CD8-positive, alpha-beta memory T cell (primary cell): ENCODE data around the gene RAX2. TPM values are rescaled to one million over a fixed set of nuclear protein-coding genes. Genes with fewer than 3 reads are reported as not detected.

ENCODE experiments used
- CTCF ChIA-PET: fragments of 350-600 bp; sonication (Branson Sonifier 250); formaldehyde crosslinking; loops from one replicate; lab custom pipeline; 2021; ENCODE audit warnings: antibody characterized with exemption; lab: Charles Lee
- POLR2A ChIA-PET: fragments of 350-600 bp; sonication (Branson Sonifier 250); formaldehyde crosslinking; loops from one replicate; lab custom pipeline; 2021; ENCODE audit warnings: antibody characterized with exemption; lab: Charles Lee
- DNase-seq, 5 donors: peaks; one replicate each; pipeline versions ENCODE4 v3.0.0 to v3.0.0-alpha.2; 2020 to 2022; ENCODE audit warnings: mixed read lengths in 1 of 5
- H3K27ac ChIP-seq: one replicate; pipeline ENCODE4 v1.7.0; 2013; ENCODE audit warnings: low read depth, mild to moderate bottlenecking, low read length, moderate library complexity
- H3K27me3 ChIP-seq: 2 replicates; pipeline ENCODE4 v1.7.0; 2013; ENCODE audit warnings: low read length, mild to moderate bottlenecking; ENCODE audit not compliant: insufficient read depth, poor library complexity, severe bottlenecking
- H3K36me3 ChIP-seq: 2 replicates; pipeline ENCODE4 v1.7.0; 2013; ENCODE audit warnings: mild to moderate bottlenecking, low read length, moderate library complexity; ENCODE audit not compliant: insufficient read depth
- H3K4me1 ChIP-seq: 2 replicates; pipeline ENCODE4 v1.7.0; 2013; ENCODE audit warnings: mild to moderate bottlenecking, low read length, moderate library complexity; ENCODE audit not compliant: insufficient read depth
- H3K4me3 ChIP-seq: 2 replicates; pipeline ENCODE4 v1.7.0; 2013; ENCODE audit warnings: mild to moderate bottlenecking, low read length
- H3K9me3 ChIP-seq: 2 replicates; pipeline ENCODE4 v1.7.0; 2013; ENCODE audit warnings: mild to moderate bottlenecking, low read length
- H3K27ac Mint-ChIP-seq, 8 donors: one replicate each; pipeline ENCODE4 v1.8.0; 2020 to 2021; ENCODE audit warnings: mixed read lengths in 8 of 8, mild to moderate bottlenecking in 6 of 8, inconsistent platforms in 3 of 8, moderate library complexity in 3 of 8
- H3K27me3 Mint-ChIP-seq, 2 donors: one replicate each; pipeline ENCODE4 v1.8.0; 2020 to 2021; ENCODE audit warnings: mixed read lengths in 2 of 2, mild to moderate bottlenecking in 1 of 2, moderate library complexity in 1 of 2
- H3K36me3 Mint-ChIP-seq, 3 donors: one replicate each; pipeline ENCODE4 v1.8.0; 2020 to 2021; ENCODE audit warnings: mixed read lengths in 3 of 3, inconsistent platforms in 1 of 3, mild to moderate bottlenecking in 1 of 3
- H3K4me1 Mint-ChIP-seq, 3 donors: one replicate each; pipeline ENCODE4 v1.8.0; 2020 to 2021; ENCODE audit warnings: mixed read lengths in 3 of 3, inconsistent platforms in 1 of 3, mild to moderate bottlenecking in 1 of 3
- H3K4me3 Mint-ChIP-seq, 7 donors: one replicate each; pipeline ENCODE4 v1.8.0; 2020 to 2021; ENCODE audit warnings: mixed read lengths in 7 of 7, mild to moderate bottlenecking in 6 of 7, moderate library complexity in 4 of 7, inconsistent platforms in 2 of 7
- H3K9me3 Mint-ChIP-seq, 5 donors: one replicate each; pipeline ENCODE4 v1.8.0; 2020 to 2022; ENCODE audit warnings: mixed read lengths in 5 of 5, mild to moderate bottlenecking in 3 of 5, moderate library complexity in 2 of 5, inconsistent platforms in 1 of 5
- polyA plus RNA-seq: library from polyadenylated mRNA; unstranded; fragments of 300-500 nt; fragmentation: Illumina TruSeq; gene quantifications from one replicate; pipeline ENCODE4 v1.2.3, GENCODE V29; 2021
- total RNA-seq, 2 experiments: library from RNA; stranded (reverse); gene quantifications; one replicate each; pipeline ENCODE4 v1.2.3, GENCODE V29; 2021

Gene RAX2
- total and polyA plus RNA-seq, 3 experiments from 2014 or later = not detected

DNA sequence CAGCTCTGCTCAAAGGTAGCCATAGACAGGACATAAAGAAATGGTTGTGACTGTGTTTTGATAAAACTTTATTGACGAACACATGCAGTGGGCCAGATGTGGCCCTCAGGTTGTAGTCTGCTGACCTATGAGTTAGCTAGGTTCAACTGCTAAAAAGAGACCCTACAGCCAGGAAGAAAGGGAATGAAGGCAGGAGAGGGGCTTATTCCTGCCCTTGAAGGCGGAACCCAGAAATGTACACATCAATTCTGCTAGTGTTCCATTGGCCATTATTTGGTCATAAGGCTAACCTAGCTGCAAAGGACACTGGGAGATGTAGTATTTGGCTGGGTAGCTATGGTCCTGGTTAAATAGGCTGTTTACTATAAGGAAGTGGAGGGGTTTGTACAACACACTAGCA is 28.5 kb downstream of the RAX2 start:
- Mint-ChIP-seq H3K36me3 (peaks cover 0 to 2% (median 0%) of the 10 kb centered on the region in 3 donors), H3K27ac (no peak overlapping the region), H3K9me3 (no peaks in the 10 kb centered on the region), H3K4me1 (peaks cover 5 to 12% (median 10%) of the 10 kb centered on the region in 3 donors), H3K4me3 (no peak overlapping the region), H3K27me3 (no peaks in the 10 kb centered on the region)
- Histone ChIP-seq H3K4me1 (peaks cover 12% of the 10 kb centered on the region), H3K27ac (no peak overlapping the region), H3K9me3 (no peaks in the 10 kb centered on the region), H3K4me3 (no peak overlapping the region), H3K27me3 (no peaks in the 10 kb centered on the region), H3K36me3 (no peaks in the 10 kb centered on the region)
- no peak for DNase-seq
- ChIA-PET POLR2A (interaction anchor here (0.5 kb wide), 1 partner anchor 639 kb away, joined by 4 read pairs; no protein-coding TSS in a partner anchor), CTCF (no interaction called here)

DNA sequence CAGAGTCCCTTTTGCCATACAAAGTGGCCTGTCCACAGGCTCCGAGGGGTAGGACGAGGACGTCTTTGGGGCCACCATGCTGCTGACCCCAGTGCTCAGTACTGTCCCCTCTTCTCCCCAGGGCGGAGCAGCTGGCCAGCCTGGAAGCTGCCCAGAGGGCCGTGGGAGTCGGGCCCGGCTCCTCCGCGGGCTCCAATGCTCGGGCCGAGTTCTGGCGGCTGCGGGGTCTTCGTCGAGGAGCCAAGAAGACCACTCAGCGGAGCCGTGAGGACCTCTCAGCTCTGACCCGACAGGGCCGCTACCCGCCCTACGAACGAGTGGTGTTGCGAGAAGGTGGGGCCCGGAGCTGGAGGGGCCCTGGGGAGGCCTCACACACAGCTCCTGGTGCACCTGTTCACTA is 31.6 kb downstream of the RAX2 start:
- CTCF ChIA-PET = no interaction called here
- peaks cover 3 to 16% (median 6%) of the 10 kb centered on the region in 3 donors for H3K36me3 Mint-ChIP-seq
- H3K9me3 Mint-ChIP-seq = no peaks in the 10 kb centered on the region
- H3K27ac Mint-ChIP-seq = no peak overlapping the region
- no peak overlapping the region for H3K27ac ChIP-seq
- peaks cover 12% of the 10 kb centered on the region for H3K4me1 ChIP-seq
- DNase-seq = no peak
- peaks cover 5 to 23% (median 14%) of the 10 kb centered on the region in 3 donors for H3K4me1 Mint-ChIP-seq
- H3K36me3 ChIP-seq = no peaks in the 10 kb centered on the region
- no peak overlapping the region for H3K4me3 Mint-ChIP-seq
- H3K27me3 Mint-ChIP-seq = no peaks in the 10 kb centered on the region
- H3K9me3 ChIP-seq = no peaks in the 10 kb centered on the region
- POLR2A ChIA-PET = no interaction called here
- H3K27me3 ChIP-seq = no peaks in the 10 kb centered on the region
- H3K4me3 ChIP-seq = no peak overlapping the region

DNA sequence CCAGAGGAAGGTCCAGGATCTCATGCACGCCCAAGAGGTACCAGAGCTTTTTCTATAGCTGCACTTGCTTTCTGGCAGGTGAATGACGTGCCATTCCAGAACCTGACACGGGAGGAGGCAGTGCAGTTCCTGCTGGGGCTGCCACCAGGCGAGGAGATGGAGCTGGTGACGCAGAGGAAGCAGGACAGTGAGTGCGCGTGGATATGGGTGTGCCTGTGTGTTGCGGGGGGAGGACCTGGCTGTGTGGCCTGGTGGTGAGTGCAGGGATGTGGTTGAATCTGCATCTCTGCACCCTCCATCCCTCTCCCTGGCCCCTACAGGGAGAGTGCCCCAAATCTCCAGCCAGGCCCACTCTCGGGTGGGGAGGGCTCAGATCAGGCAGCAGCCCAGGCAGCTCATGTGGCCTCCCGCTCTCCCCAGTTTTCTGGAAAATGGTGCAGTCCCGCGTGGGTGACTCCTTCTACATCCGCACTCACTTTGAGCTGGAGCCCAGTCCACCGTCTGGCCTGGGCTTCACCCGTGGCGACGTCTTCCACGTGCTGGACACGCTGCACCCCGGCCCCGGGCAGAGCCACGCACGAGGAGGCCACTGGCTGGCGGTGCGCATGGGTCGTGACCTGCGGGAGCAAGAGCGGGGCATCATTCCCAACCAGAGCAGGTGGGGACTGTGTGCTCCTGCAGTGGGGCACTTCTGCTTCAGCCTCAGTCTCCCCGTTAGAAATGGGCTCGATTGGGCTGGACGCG is 33.4 kb downstream of the RAX2 start:
- Mint-ChIP-seq H3K36me3 (peaks cover 3 to 19% (median 4%) of the 10 kb centered on the region in 3 donors), H3K27ac (peak overlapping the region in 2 of 8 donors; percentile 77 to 84), H3K4me3 (no peak overlapping the region), H3K4me1 (peaks cover 5 to 23% (median 14%) of the 10 kb centered on the region in 3 donors), H3K27me3 (no peaks in the 10 kb centered on the region), H3K9me3 (no peaks in the 10 kb centered on the region)
- no peaks in the 10 kb centered on the region for H3K27me3 ChIP-seq
- DNase-seq = no peak
- H3K27ac ChIP-seq = no peak overlapping the region
- H3K4me1 ChIP-seq = peaks cover 12% of the 10 kb centered on the region
- POLR2A ChIA-PET = no interaction called here
- CTCF ChIA-PET = no interaction called here
- H3K9me3 ChIP-seq = no peaks in the 10 kb centered on the region
- H3K36me3 ChIP-seq = no peaks in the 10 kb centered on the region
- no peak overlapping the region for H3K4me3 ChIP-seq

DNA sequence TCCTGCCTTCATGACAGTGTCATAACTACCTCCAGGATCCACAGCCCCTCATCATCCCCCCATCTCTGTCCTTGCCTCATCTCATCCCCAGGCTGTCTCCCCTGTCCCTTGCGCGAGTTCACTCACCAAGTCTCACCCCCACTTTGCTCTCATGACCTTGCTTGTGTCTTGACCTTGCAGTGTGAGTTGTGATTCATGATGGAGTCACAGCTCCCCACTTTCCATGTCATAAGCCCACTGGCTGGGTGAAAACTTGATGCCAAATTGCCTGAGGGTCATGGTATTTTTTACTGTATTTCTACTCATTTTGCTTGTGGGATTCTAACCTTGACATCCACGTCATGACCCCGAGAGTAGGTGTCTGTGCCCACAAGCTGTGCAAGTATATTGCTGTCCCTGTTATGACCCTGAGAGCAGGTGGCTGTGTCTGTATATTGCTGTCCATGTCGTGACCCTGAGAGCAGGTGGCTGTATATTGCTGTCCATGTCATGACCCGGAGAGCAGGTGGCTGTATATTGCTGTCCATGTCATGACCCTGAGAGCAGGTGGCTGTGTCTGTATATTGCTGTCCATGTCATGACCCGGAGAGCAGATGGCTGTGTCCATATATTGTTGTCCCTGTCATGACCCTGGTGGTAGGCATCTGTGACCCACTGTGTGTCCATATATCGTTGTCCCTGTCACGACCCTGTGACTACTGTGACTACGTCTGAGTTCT is 34.4 kb downstream of the RAX2 start:
- H3K4me3 Mint-ChIP-seq = peak overlapping the region in 1 of 7 donors; percentile 27
- Histone ChIP-seq H3K4me1 (peaks cover 12% of the 10 kb centered on the region), H3K36me3 (no peaks in the 10 kb centered on the region), H3K27me3 (no peaks in the 10 kb centered on the region), H3K9me3 (no peaks in the 10 kb centered on the region), H3K27ac (no peak overlapping the region), H3K4me3 (no peak overlapping the region)
- H3K27me3 Mint-ChIP-seq = no peaks in the 10 kb centered on the region
- ChIA-PET CTCF (no interaction called here), POLR2A (no interaction called here)
- no peaks in the 10 kb centered on the region for H3K9me3 Mint-ChIP-seq
- H3K4me1 Mint-ChIP-seq = peaks cover 5 to 23% (median 14%) of the 10 kb centered on the region in 3 donors
- DNase-seq = no peak
- peak overlapping the region in 3 of 8 donors; percentile 9 to 82 (median 50) for H3K27ac Mint-ChIP-seq
- H3K36me3 Mint-ChIP-seq = peaks cover 3 to 21% (median 4%) of the 10 kb centered on the region in 3 donors

DNA sequence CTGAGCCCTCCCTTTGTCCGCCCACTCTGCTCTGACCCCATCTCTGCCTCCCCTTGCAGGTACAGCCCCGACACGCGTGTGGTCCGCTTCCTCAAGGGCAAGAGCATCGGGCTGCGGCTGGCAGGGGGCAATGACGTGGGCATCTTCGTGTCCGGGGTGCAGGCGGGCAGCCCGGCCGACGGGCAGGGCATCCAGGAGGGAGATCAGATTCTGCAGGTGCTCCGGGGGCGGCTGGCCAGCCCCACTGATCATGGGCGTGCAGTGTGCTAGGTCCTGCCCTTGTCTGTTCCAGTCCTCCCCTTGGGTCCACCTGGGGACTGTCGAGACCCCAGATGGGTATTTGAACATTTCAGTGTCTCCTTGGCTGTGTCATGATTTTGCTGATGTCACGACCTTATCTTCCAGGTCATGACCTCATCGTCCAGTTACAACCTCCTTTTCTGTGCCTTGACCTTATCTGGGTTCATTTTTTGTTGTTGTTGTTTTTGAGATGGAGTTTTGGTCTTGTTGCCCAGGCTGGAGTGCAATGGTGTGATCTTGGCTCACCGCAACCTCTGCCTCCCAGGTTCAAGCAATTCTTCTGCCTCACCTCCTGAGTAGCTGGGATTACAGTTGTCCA is 35.8 kb downstream of the RAX2 start:
- H3K36me3 Mint-ChIP-seq = peaks cover 3 to 21% (median 4%) of the 10 kb centered on the region in 3 donors
- H3K4me1 Mint-ChIP-seq = peaks cover 5 to 23% (median 14%) of the 10 kb centered on the region in 3 donors
- Histone ChIP-seq H3K27me3 (no peaks in the 10 kb centered on the region), H3K27ac (no peak overlapping the region), H3K4me1 (peaks cover 12% of the 10 kb centered on the region), H3K36me3 (no peaks in the 10 kb centered on the region), H3K4me3 (no peak overlapping the region), H3K9me3 (no peaks in the 10 kb centered on the region)
- ChIA-PET CTCF (no interaction called here), POLR2A (no interaction called here)
- no peaks in the 10 kb centered on the region for H3K9me3 Mint-ChIP-seq
- H3K27me3 Mint-ChIP-seq = no peaks in the 10 kb centered on the region
- no peak for DNase-seq
- peak overlapping the region in 1 of 8 donors; percentile 4 for H3K27ac Mint-ChIP-seq
- H3K4me3 Mint-ChIP-seq = no peak overlapping the region

DNA sequence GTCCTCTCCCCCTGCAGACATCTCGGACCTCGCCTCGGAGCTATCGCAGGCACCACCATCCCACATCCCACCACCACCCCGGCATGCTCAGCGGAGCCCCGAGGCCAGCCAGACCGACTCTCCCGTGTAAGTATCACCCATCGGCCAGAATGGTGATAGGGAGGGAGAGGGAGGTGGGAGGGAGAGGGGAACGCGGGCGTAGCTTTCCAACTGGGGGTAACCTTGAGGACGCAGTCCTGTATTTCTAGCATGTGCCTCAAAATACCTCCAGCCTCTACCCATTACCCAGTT is 37.8 kb downstream of the RAX2 start:
- H3K4me3 ChIP-seq = no peak overlapping the region
- CTCF ChIA-PET = interaction anchor here (1.2 kb wide), 1 partner anchor 88 kb away, joined by 3 read pairs; no protein-coding TSS in a partner anchor
- Mint-ChIP-seq H3K27me3 (no peaks in the 10 kb centered on the region), H3K9me3 (no peaks in the 10 kb centered on the region), H3K36me3 (peaks cover 3 to 23% (median 4%) of the 10 kb centered on the region in 3 donors), H3K4me3 (no peak overlapping the region), H3K4me1 (peaks cover 0 to 18% (median 9%) of the 10 kb centered on the region in 3 donors), H3K27ac (no peak overlapping the region)
- H3K4me1 ChIP-seq = peaks cover 7% of the 10 kb centered on the region
- POLR2A ChIA-PET = no interaction called here
- no peaks in the 10 kb centered on the region for H3K36me3 ChIP-seq
- no peak overlapping the region for H3K27ac ChIP-seq
- H3K27me3 ChIP-seq = no peaks in the 10 kb centered on the region
- no peak for DNase-seq
- H3K9me3 ChIP-seq = no peaks in the 10 kb centered on the region

DNA sequence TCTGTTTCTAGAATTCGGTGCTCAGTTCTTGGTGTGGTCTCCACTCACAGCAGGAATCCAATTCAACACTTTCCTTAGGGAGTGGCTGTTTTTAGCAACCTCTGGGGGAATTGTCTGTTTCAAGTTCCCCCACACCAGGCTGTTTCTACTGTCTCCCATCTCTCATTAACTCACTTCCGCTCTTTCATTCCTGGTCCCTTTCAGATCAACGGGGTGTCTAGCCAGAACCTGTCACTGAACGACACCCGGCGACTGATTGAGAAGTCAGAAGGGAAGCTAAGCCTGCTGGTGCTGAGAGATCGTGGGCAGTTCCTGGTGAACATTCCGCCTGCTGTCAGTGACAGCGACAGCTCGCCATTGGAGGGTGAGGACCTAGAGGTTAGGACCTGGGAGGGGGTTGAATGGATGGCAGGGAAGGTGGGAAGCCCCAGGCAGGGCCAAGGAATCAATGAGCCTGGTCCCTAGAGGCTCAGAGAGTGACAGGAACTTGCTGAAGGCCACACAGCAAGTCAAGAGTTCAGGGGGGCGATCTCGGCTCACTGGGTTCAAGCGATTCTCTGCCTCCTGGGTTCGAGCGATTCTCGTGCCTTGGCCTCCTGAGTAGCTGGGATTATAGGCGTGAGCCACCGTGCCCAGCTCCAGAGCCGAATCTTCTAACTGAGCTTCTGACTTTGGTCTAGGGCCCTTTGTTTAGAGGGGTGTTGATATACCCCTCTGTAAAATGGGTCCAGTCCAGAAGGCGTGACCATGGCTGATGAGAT is 38.3 kb downstream of the RAX2 start:
- H3K4me3 ChIP-seq = no peak overlapping the region
- no peaks in the 10 kb centered on the region for H3K9me3 ChIP-seq
- H3K27me3 ChIP-seq = no peaks in the 10 kb centered on the region
- DNase-seq = no peak
- Mint-ChIP-seq H3K9me3 (no peaks in the 10 kb centered on the region), H3K27ac (no peak overlapping the region), H3K4me1 (peaks cover 0 to 13% (median 4%) of the 10 kb centered on the region in 3 donors), H3K27me3 (no peaks in the 10 kb centered on the region), H3K36me3 (peaks cover 3 to 24% (median 4%) of the 10 kb centered on the region in 3 donors), H3K4me3 (no peak overlapping the region)
- H3K36me3 ChIP-seq = no peaks in the 10 kb centered on the region
- ChIA-PET CTCF (interaction anchor here (1.2 kb wide), 1 partner anchor 89 kb away, joined by 3 read pairs; no protein-coding TSS in a partner anchor), POLR2A (no interaction called here)
- peaks cover 2% of the 10 kb centered on the region for H3K4me1 ChIP-seq
- no peak overlapping the region for H3K27ac ChIP-seq
